Posterior vena cava (tissue), 2 donors: ENCODE measurements around the gene CD164L2. TPM values are rescaled to one million over a fixed set of nuclear protein-coding genes. Genes with fewer than 3 reads are reported as not detected.
A peak's percentile ranks its signal among the peaks of the same experiment; 100 is the strongest.

Experiments used
- DNase-seq: peaks from one replicate; pipeline ENCODE4 v3.0.0-alpha.2; 2020; ENCODE audit warnings: low spot score
- intact Hi-C, 2 donors: fragments of 100-400 bp; cut with DNase I; formaldehyde crosslinking; loops; one replicate each; pipeline versions ENCODE4 v1.14.1 to v1.14.2; 2022 to 2023
- total RNA-seq, 2 donors: library from RNA; stranded (reverse); fragmentation: NEBNext Ultra II Directional; extraction: Animal tissue kit (Norgen Biotek cat#: 25700); gene quantifications; one replicate each; pipeline ENCODE4 v1.2.1, GENCODE V29; 2021
- donor health status: DM: yes; HTN: yes; CAD: no.
- donor health status: DM: yes; HTN: yes; CAD: no.

CD164L2 gene
- total RNA-seq, 2 donors from 2014 or later, result not detected

GRCh38 chr1:27356619-27357280 lies 26.4 kb downstream of the CD164L2 start:
- no peak for DNase-seq
- intact Hi-C loops, result loop anchor here in 1 of 2 donors (5.0 kb wide), 1 partner anchor 36 kb away; the partner anchor contains the start of gene GPR3

- no peak for DNase-seq
- intact Hi-C loops, result loop anchor here in 1 of 2 donors (5.0 kb wide), 1 partner anchor 36 kb away; the partner anchor contains the start of gene GPR3
Observed at GRCh38 chr1:27356277-27356618, 26.9 kb downstream of the CD164L2 start.

GRCh38 chr1:27355683-27356082 lies 27.4 kb downstream of the CD164L2 start:
- no peak for DNase-seq
- intact Hi-C loops, result loop anchor here in 1 of 2 donors (5.0 kb wide), 1 partner anchor 37 kb away; the partner anchor contains the start of gene GPR3

- intact Hi-C loops, result no loop called here
Observed at GRCh38 chr1:27353629-27354028, 29.5 kb downstream of the CD164L2 start.

GRCh38 chr1:27353166-27353565 lies 30.0 kb downstream of the CD164L2 start:
- intact Hi-C loops, result no loop called here
- DNase-seq, result peak; percentile 80

More at GRCh38 chr1:27353629-27354028, 29.5 kb downstream of the CD164L2 start:
- peak; percentile 68 for DNase-seq

GRCh38 chr1:27351541-27352107 lies 31.5 kb downstream of the CD164L2 start:
- DNase-seq, result peak; percentile 70
- intact Hi-C loops, result no loop called here

GRCh38 chr1:27350663-27351540 lies 32.2 kb downstream of the CD164L2 start:
- intact Hi-C loops, result no loop called here

GRCh38 chr1:27349784-27350662 lies 33.1 kb downstream of the CD164L2 start:
- intact Hi-C loops, result no loop called here
- peak; percentile 90 for DNase-seq

More at GRCh38 chr1:27350663-27351540, 32.2 kb downstream of the CD164L2 start:
- DNase-seq, result peak; percentile 90

- intact Hi-C loops, result no loop called here
- peak; percentile 74 for DNase-seq
Observed at GRCh38 chr1:27348861-27349783, 34.0 kb downstream of the CD164L2 start.

GRCh38 chr1:27346991-27347624 lies 36.0 kb downstream of the CD164L2 start:
- peak; percentile 79 for DNase-seq
- intact Hi-C loops, result no loop called here

- intact Hi-C loops, result no loop called here
- no peak for DNase-seq
Observed at GRCh38 chr1:27346357-27346756, 36.8 kb downstream of the CD164L2 start.

GRCh38 chr1:27345272-27345671 lies 37.9 kb downstream of the CD164L2 start:
- intact Hi-C loops, result no loop called here
- DNase-seq, result peak; percentile 68

- intact Hi-C loops, result no loop called here
Observed at GRCh38 chr1:27343639-27344025, 39.5 kb downstream of the CD164L2 start.

GRCh38 chr1:27342778-27343638 lies 40.1 kb downstream of the CD164L2 start:
- intact Hi-C loops, result no loop called here

More at GRCh38 chr1:27343639-27344025, 39.5 kb downstream of the CD164L2 start:
- DNase-seq, result no peak

GRCh38 chr1:27342391-27342777 lies 40.7 kb downstream of the CD164L2 start:
- intact Hi-C loops, result no loop called here

More at GRCh38 chr1:27342778-27343638, 40.1 kb downstream of the CD164L2 start:
- DNase-seq, result peak; percentile 83

GRCh38 chr1:27341525-27342252 lies 41.4 kb downstream of the CD164L2 start, which contains the start of gene SYTL1:
Gene SYTL1 (plus strand): TSS chr1:27342022. CDS start chr1:27345335, 3,313 bp downstream.
- peak; percentile 83 for DNase-seq
- intact Hi-C loops, result no loop called here

More at GRCh38 chr1:27342391-27342777, 40.7 kb downstream of the CD164L2 start:
- DNase-seq, result no peak
